Ovary (tissue), 3 donors: ENCODE results near the gene RFPL2.

Experiments used
- EP300 ChIP-seq: sonication (generic); formaldehyde crosslinking; IDR thresholded peaks from one replicate; pipeline ENCODE4 v1.6.1; 2017; ENCODE audit warnings: antibody characterized with exemption
- POLR2A ChIP-seq: fragments of 450-650 bp; IDR thresholded peaks from one replicate; pipeline ENCODE4 v1.6.1; 2017; ENCODE audit warnings: antibody characterized with exemption, mild to moderate bottlenecking, moderate library complexity
- TF ChIP-seq, protein P1 (sequence below), 3 donors: fragments of 450-650 bp in 2 of 3; fragments of 200-600 bp in 1 of 3; IDR thresholded peaks; one replicate each; pipeline versions ENCODE4 v1.5.1 to v1.8.0; 2016 to 2022; ENCODE audit warnings: antibody characterized with exemption in 3 of 3, mild to moderate bottlenecking in 1 of 3
- donor health status: DM: no; HTN: no; CAD: no.

DNA sequence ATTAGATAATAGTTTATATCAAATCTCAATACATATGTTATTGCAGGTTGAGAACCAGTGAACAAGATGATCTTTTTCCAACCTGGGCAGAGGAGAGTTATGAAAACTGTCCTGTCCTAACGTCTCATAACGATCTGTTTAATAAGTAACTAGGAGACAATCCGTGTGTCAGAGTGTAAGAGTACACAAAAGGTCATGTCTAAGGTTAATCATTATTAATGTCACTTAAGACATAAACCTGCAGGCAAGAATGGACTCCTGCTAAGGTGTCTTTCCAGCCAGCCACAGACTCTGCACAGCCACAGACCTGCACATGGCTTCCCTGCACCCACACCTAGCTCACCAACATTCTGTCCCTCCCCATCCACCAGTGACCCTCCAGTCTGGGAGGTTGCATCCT, 40.2 kb upstream of the RFPL2 start:
- TF ChIP-seq, protein P1, sequence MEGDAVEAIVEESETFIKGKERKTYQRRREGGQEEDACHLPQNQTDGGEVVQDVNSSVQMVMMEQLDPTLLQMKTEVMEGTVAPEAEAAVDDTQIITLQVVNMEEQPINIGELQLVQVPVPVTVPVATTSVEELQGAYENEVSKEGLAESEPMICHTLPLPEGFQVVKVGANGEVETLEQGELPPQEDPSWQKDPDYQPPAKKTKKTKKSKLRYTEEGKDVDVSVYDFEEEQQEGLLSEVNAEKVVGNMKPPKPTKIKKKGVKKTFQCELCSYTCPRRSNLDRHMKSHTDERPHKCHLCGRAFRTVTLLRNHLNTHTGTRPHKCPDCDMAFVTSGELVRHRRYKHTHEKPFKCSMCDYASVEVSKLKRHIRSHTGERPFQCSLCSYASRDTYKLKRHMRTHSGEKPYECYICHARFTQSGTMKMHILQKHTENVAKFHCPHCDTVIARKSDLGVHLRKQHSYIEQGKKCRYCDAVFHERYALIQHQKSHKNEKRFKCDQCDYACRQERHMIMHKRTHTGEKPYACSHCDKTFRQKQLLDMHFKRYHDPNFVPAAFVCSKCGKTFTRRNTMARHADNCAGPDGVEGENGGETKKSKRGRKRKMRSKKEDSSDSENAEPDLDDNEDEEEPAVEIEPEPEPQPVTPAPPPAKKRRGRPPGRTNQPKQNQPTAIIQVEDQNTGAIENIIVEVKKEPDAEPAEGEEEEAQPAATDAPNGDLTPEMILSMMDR (IDR thresholded peaks at IDR 0.05), result no peak
- TF ChIP-seq EP300, result no peak
- TF ChIP-seq POLR2A, result no peak
